Memory B cell (primary cell): ENCODE data around the gene CYB5R3.
A peak's percentile ranks its signal among the peaks of the same experiment; 100 is the strongest.
"Not testable (repeated sequence)": the region's sequence is repeated elsewhere in the genome, so short reads cannot be mapped to it uniquely, and the experiment has no call there.

Source experiments
- ATAC-seq: fragments of 150-1000 bp; cut with Tn5 transposase; 2 replicates; pipeline ENCODE4 v1.10.0; 2021; ENCODE audit warnings: low read depth, mild to moderate bottlenecking, moderate library complexity
- DNase-seq, 2 donors: peaks; one replicate each; pipeline ENCODE4 v3.0.0; 2022; ENCODE audit warnings: low spot score in 2 of 2
- H3K27ac Mint-ChIP-seq: one replicate; pipeline ENCODE4 v1.8.0; 2022; ENCODE audit warnings: mild to moderate bottlenecking, moderate library complexity, mixed read lengths
- H3K27me3 Mint-ChIP-seq: one replicate; pipeline ENCODE4 v1.8.0; 2022; ENCODE audit warnings: mixed read lengths
- H3K36me3 Mint-ChIP-seq: one replicate; pipeline ENCODE4 v1.8.0; 2022; ENCODE audit warnings: mild to moderate bottlenecking, mixed read lengths
- H3K4me1 Mint-ChIP-seq: one replicate; pipeline ENCODE4 v1.8.0; 2022; ENCODE audit warnings: mixed read lengths
- H3K4me3 Mint-ChIP-seq: one replicate; pipeline ENCODE4 v1.8.0; 2022; ENCODE audit warnings: mild to moderate bottlenecking, moderate library complexity, mixed read lengths
- H3K9me3 Mint-ChIP-seq: one replicate; pipeline ENCODE4 v1.8.0; 2022; ENCODE audit warnings: mixed read lengths

The CYB5R3 gene

DNA sequence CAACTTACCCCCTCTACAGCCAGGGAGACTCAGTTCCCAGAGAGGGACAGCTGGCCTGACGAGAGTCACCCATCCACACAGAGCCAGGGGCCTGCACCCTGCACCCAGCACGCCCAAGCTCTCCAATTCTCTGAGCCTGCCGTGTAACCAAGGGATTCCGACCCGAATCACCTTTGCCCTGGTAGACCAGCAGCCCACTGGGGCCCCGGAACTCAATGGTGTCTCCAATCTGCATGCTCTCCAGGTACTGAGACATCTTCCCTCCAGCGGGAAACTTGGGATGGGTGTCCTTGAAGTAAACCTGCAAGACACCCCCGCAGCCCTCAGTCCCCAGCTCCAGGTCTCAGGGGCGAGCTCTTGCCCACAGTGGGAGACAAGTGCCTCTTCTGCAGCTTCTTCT lies 21.2 kb downstream of the CYB5R3 start:
- no peak overlapping the region for H3K4me3 Mint-ChIP-seq
- H3K27me3 Mint-ChIP-seq: no peaks in the 10 kb centered on the region
- peaks cover 11% of the 10 kb centered on the region for H3K4me1 Mint-ChIP-seq
- no peak overlapping the region for H3K27ac Mint-ChIP-seq
- peaks cover 26% of the 10 kb centered on the region for H3K36me3 Mint-ChIP-seq
- DNase-seq: no peak
- no peaks in the 10 kb centered on the region for H3K9me3 Mint-ChIP-seq
- no peak for ATAC-seq

DNA sequence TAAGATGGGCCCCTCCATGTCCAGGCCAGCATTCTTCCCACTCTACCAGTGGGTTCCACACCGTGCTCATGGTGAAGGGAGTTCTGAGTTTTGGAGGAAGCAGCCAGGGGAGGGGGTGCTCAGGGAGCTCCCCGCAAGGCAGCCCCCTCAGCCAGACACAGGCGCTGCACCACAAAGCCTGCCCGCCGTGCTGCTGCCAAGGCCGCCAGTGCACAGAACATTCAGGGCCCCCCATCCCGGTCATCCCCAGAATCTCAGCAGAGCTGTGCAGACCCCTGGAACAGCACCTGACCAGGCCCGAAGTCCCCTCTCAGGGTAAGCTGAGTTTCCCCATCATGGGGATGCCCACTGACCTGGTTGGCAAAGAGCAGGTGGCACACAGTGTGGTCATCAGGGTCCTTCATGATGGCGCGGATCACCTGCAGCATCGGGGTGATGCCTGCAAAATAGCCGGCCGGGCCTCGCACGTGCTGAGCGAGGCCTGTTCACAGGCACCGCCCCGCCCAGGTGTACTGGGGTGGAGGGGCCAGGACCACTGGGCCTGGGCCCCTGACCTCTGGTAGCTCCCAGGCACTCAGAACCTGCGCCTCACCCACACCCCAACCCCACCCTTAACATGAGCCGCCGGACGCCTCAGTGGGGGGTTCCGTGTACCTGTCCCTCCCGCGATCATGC lies 22.1 kb downstream of the CYB5R3 start:
- DNase-seq (no peak), ATAC-seq (no peak)
- peaks cover 14% of the 10 kb centered on the region for H3K4me1 Mint-ChIP-seq
- no peaks in the 10 kb centered on the region for H3K27me3 Mint-ChIP-seq
- no peak overlapping the region for H3K27ac Mint-ChIP-seq
- H3K9me3 Mint-ChIP-seq: no peaks in the 10 kb centered on the region
- peaks cover 22% of the 10 kb centered on the region for H3K36me3 Mint-ChIP-seq
- no peak overlapping the region for H3K4me3 Mint-ChIP-seq

DNA sequence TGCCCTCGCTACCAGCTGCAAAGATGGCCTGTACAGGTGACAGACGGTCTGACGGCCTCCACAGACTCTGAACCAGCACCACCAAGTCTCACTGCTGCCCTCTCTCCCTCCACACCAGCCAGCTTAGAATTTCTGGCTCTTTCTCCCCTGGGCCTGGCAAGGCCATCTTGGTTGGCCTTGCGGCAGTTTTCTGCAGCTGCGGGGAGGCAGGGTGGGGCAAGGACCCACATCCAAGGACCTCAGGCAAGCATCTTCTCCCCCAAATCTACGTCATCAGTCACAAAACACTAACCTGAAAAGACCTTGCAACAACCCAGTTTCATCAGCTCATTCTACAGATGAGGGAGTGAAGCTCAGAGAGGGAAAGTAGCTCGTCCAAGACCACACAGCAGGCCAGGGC lies 22.8 kb downstream of the CYB5R3 start:
- Mint-ChIP-seq H3K9me3 (no peaks in the 10 kb centered on the region), H3K4me1 (peaks cover 20% of the 10 kb centered on the region), H3K36me3 (peaks cover 21% of the 10 kb centered on the region), H3K27me3 (no peaks in the 10 kb centered on the region), H3K4me3 (no peak overlapping the region), H3K27ac (no peak overlapping the region)
- ATAC-seq (no peak), DNase-seq (no peak)

DNA sequence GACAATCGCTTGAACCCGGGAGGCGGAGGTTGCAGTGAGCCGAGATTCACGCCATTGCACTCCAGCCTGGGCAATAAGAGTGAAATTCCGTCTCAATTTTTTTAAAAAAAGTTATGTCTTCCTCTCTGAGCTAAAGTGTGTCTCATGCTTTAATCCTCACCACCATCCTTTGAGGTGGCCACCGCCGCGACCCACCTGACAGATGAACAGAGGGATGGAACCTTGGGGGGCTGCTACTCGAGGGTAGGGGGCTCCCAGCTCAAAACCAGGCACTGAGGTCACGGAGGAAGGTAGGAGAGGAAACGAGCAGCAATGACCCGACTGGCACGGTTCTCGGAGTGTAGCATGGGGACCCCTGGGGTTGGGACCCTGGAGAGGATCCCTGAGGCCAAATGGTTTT lies 23.8 kb downstream of the CYB5R3 start:
- Mint-ChIP-seq H3K4me1 (peaks cover 22% of the 10 kb centered on the region), H3K36me3 (peaks cover 21% of the 10 kb centered on the region), H3K9me3 (no peaks in the 10 kb centered on the region), H3K27ac (no peak overlapping the region), H3K4me3 (no peak overlapping the region), H3K27me3 (no peaks in the 10 kb centered on the region)
- ATAC-seq (no peak), DNase-seq (no peak)

DNA sequence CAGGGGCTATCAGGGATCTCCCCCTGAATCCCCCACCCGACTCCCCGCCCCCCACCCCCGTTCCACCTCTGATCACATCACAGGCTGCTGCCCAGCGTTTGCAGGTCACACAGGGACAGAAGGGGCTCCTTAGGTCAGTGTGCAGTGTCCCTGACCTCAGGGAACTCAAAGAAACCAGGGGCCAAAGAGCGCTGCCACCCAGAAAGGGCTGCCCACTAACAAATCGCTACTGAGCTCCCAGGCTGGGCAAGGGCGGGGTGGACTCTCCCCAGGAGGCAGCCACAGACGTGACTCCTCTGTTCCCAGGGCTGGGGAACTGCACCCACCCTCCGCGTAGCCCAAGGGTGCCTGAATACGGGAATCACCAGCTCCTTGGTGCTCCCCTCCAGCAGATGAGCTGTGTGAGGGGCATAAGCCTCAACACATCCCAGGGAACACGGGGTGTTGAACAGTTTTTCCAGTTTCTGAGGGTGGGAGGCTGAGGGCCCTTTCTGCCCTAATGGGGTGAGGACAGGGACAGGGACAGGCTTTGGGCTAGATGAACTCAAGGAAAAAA lies 24.6 kb downstream of the CYB5R3 start:
- no peak overlapping the region for H3K27ac Mint-ChIP-seq
- no peaks in the 10 kb centered on the region for H3K9me3 Mint-ChIP-seq
- ATAC-seq (no peak), DNase-seq (no peak)
- peaks cover 19% of the 10 kb centered on the region for H3K36me3 Mint-ChIP-seq
- peaks cover 22% of the 10 kb centered on the region for H3K4me1 Mint-ChIP-seq
- H3K27me3 Mint-ChIP-seq: no peaks in the 10 kb centered on the region
- H3K4me3 Mint-ChIP-seq: no peak overlapping the region

DNA sequence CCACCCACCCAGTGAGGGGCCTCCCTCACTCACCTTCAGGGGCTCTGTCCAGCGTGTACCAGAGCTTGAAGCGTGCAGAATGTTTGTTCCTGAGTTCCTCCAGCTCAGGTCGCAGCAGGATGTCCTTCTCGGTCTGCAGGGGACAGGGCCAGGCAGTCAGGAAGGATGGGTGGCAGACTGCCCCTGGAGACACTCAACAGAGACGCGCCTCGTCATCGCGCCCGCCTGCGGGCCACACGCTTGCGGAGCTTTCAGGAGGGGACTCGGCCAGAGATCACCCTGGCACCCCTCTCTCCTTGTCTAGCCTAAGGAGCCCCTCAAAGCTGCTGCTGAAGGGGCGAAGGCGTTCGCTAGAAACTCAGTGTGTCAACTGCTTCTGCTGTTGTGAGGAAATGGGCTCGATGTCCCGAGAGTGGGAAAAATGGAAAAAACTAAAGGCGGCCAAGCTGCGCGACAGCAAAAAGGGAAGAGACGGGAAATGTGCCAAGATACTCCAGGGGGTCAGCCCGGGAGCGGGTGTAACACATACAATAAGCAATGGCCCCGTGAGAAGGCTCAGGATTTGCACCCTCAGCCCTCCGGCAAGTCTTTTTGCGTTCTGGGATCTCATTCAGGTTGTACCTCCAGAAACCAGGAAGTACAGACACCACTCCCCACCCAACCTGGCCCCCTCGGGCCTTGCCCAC lies 25.3 kb downstream of the CYB5R3 start:
- peaks cover 17% of the 10 kb centered on the region for H3K36me3 Mint-ChIP-seq
- no peak for DNase-seq
- peaks cover 22% of the 10 kb centered on the region for H3K4me1 Mint-ChIP-seq
- H3K27me3 Mint-ChIP-seq: no peaks in the 10 kb centered on the region
- no peaks in the 10 kb centered on the region for H3K9me3 Mint-ChIP-seq
- H3K4me3 Mint-ChIP-seq: peak overlapping the region; percentile 61
- no peak for ATAC-seq
- H3K27ac Mint-ChIP-seq: peak overlapping the region; percentile 45

DNA sequence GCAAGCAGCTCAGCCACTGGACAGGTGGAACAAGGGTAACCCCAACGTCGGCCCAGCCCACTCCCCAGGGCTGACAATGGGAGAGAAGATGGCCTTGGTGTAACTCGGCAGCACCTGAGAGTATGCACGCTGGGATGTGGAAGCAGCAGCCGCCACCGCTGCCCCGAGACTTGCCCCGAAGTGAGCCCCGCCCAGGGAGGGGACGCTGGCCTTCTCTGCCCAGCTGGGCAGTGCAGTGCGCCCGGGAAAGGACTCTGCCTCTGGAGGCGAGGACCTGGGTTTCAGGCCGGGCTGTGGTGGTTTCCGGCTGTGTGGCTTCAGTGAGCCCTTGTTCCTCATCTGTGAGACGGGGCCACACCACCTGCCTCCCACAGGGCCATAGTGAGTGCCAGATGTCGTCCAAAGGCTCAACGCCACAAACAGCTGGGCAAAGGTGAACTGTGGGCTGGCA lies 25.9 kb downstream of the CYB5R3 start:
- peaks cover 14% of the 10 kb centered on the region for H3K36me3 Mint-ChIP-seq
- peak overlapping the region; percentile 61 for H3K4me3 Mint-ChIP-seq
- DNase-seq (peak in 1 of 2 donors; percentile 55), ATAC-seq (peak; percentile 88)
- H3K27ac Mint-ChIP-seq: peak overlapping the region; percentile 45
- H3K9me3 Mint-ChIP-seq: no peaks in the 10 kb centered on the region
- no peaks in the 10 kb centered on the region for H3K27me3 Mint-ChIP-seq
- H3K4me1 Mint-ChIP-seq: peaks cover 22% of the 10 kb centered on the region

DNA sequence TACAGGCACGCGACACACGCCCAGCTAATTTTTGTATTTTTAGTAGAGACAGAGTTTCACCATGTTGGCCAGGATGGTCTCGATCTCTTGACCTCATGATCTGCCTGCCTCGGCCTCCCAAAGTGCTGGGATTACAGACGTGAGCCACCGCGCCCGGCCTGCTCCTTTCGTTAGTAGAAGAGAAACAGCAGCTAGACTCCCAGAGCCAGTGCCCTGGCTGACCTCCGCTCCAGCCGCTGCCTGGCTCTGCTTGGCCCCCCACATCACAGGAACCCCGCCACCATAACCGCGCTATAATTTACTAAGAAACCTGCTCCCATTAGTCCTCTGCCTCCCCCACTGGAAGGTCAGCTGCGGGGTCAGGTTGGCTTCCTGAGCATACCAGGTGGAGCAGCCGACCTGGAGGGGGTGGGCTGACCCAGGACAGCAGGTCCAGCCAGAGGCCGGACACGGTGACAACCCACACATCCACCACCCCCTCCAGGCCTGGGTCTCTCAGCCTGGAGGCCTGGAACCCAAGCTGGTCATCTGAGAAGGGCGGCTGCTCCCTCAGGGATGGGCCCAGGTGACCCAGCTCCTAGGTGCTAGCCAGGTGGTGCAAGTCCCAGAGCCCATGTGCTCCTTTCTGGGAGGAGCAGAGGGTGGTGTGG lies 27.0 kb downstream of the CYB5R3 start:
- no peak overlapping the region for H3K4me3 Mint-ChIP-seq
- H3K27me3 Mint-ChIP-seq: no peaks in the 10 kb centered on the region
- no peaks in the 10 kb centered on the region for H3K9me3 Mint-ChIP-seq
- DNase-seq (no peak), ATAC-seq (no peak)
- peaks cover 9% of the 10 kb centered on the region for H3K36me3 Mint-ChIP-seq
- no peak overlapping the region for H3K27ac Mint-ChIP-seq
- H3K4me1 Mint-ChIP-seq: peaks cover 27% of the 10 kb centered on the region

DNA sequence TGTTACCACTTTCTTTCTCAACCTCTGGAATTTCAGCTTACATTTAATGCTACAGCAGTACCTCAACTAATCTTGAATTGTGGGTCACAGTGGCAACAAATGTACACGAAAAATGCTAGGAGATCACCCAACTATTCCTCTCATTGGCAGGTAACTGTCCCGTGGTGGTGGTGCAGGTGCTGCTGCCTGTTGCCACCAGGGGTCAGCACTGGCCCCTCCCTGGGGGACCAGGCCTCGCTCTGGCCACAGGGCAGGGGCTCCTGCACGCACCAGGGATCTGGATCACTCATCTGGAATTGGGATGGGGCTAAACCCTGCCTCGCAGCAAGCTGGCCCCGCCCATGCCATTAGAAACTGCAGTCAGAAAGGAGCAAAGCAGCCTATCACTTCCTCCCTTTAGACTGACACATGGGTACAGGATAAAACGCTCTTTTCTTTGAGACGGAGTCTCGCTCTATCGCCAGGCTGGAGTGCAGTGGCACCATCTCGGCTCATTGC lies 27.6 kb downstream of the CYB5R3 start:
- Mint-ChIP-seq H3K9me3 (no peaks in the 10 kb centered on the region), H3K4me1 (peaks cover 26% of the 10 kb centered on the region), H3K27me3 (no peaks in the 10 kb centered on the region), H3K27ac (no peak overlapping the region), H3K4me3 (no peak overlapping the region), H3K36me3 (peaks cover 8% of the 10 kb centered on the region)
- peak; percentile 58 to 69 for DNase-seq
- peak; percentile 55 for ATAC-seq

DNA sequence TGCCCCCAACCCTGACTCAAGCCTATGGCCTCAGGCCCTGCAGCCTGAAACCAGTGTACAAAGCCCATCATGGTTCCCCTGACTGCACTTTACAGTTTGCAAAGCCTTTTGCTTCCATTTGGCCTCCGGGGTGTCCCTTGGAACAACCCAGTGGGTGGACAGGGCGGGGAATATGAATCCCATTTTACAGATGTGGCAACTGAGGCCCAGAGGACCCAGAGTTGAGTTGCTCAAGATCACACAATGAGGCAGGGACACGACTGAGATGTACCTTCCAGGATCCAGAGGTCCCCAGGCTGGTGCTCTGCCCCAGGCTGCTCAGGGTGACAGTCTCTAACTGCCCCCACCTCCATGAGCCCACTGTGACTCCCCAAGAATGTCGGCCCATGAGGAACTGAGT lies 29.1 kb downstream of the CYB5R3 start:
- ATAC-seq (no peak), DNase-seq (no peak)
- Mint-ChIP-seq H3K36me3 (peaks cover 2% of the 10 kb centered on the region), H3K27me3 (no peaks in the 10 kb centered on the region), H3K4me3 (no peak overlapping the region), H3K4me1 (peaks cover 26% of the 10 kb centered on the region), H3K9me3 (no peaks in the 10 kb centered on the region), H3K27ac (no peak overlapping the region)

DNA sequence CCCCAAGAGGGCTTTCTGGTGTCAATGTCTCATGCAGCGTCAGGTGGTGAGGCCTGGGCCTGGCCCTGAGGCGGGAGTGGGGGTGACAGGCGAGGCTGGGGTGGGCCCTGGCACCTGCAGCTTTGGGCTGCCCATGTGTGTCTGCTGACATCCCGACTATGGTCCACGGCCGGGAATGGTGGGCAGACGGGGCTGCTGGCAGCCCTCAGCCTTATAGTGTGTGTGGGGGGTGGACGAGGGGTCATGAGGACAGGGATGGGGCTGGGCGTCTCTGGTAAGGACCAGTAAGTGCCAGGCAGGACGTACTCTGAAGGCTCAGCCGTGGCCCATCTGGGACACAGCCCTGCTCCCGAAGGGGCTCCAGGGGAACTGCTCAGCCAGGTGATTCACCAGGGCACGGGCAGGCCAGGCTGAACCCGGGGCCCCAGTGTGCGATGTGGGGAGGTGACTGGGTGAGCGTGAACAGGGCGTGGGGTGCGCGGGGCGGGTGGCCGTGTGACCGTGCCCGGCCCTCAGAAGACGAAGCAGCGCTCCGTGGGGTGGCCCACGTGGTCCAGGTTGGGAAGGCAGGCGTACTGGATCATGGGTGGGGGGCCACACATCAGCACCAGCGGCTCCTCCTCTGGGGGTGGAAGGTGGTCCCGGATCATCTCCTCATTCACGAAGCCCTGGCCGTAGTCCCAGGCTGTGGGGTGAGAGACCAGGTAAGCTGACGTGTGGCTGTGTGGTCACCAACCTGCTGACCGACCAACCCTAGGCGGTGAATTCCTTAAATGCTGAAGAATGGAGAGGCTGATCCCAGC lies 29.7 kb downstream of the CYB5R3 start:
- H3K4me1 Mint-ChIP-seq: peaks cover 27% of the 10 kb centered on the region
- H3K36me3 Mint-ChIP-seq: peaks cover 2% of the 10 kb centered on the region
- ATAC-seq: no peak
- no peak overlapping the region for H3K27ac Mint-ChIP-seq
- DNase-seq: no peak
- no peak overlapping the region for H3K4me3 Mint-ChIP-seq
- no peaks in the 10 kb centered on the region for H3K27me3 Mint-ChIP-seq
- no peaks in the 10 kb centered on the region for H3K9me3 Mint-ChIP-seq

DNA sequence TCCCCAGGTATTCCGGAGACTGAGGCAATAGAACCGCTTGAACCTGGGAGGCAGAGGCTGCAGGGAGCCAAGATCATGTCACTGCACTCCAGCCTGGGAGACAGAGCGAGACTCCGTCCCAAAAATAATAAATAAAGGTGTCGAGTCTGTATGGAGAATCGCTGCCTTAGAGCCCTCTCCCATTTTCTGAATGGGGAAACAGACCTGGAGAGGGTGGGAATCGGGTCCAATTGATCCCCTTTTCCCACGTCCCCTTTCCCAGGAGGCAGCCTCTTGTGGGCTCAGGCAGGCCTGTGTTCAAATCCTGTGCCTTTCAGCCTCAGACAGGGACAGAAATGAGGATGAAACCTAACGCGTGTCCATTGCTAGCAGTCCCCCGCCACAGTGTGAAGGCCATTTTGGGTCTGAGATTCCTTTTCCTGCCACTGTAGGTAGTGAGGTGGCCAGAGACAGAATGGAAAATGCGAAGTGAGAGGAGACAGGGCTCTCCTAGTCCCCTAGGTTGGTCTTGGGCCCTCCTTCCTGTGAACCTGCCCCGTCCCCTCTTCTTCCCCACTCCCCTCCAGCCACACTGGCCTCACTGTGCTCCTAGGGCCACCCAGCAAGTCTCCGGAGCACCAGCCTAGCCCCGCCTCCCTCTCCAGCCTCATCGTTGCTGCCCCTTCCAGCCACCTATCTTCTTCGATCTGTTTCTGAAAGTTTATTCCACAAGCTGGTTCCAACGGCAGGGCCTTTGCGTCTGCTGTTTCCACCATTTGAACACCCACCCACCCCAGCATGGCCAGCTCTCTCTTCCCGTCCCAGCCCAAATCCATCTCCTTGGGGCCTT lies 31.8 kb downstream of the CYB5R3 start:
- H3K27me3 Mint-ChIP-seq: no peaks in the 10 kb centered on the region
- peak overlapping the region; percentile 72 for H3K27ac Mint-ChIP-seq
- no peaks in the 10 kb centered on the region for H3K9me3 Mint-ChIP-seq
- peaks cover 28% of the 10 kb centered on the region for H3K4me1 Mint-ChIP-seq
- ATAC-seq: no peak
- no peak overlapping the region for H3K4me3 Mint-ChIP-seq
- peaks cover 6% of the 10 kb centered on the region for H3K36me3 Mint-ChIP-seq
- no peak for DNase-seq

DNA sequence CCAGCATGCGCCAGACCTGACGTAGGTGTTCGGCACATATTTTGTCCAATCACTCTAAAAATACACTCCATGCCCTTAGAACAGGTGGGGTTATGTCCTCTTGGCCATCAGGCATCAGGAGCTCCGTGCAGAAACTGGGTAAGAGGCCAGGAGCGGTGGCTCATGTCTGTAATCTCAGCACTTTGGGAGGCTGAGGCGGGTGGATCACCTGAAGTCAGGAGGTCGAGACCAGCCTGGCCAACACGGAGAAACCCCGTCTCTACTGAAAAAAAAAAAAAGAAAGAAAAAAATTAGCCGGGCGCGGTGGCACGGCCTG lies 33.4 kb downstream of the CYB5R3 start:
- not testable (repeated sequence) for H3K9me3 Mint-ChIP-seq, ATAC-seq, H3K36me3 Mint-ChIP-seq, DNase-seq, H3K27me3 Mint-ChIP-seq
- Mint-ChIP-seq H3K4me3 (peak overlapping the region; percentile 89), H3K4me1 (peaks cover 25% of the 10 kb centered on the region), H3K27ac (peak overlapping the region; percentile 100)
